ENCODE measurements around the gene TSPAN4. TPM values are rescaled to one million over a fixed set of nuclear protein-coding genes. Genes with fewer than 3 reads are reported as not detected.

The TSPAN4 gene
- total and polyA plus RNA-seq, 9 of the 15 experiments (the other 6 are each of a cell fraction or from before 2014, with no cell fraction given), result 0.07 to 31.0 (median 15.7) TPM

- TF ChIP-seq EZH2 (IDR thresholded peaks at IDR 0.05; ENCODE audit: borderline replicate concordance, low read depth, low read length), result no peak
- no peak for TF ChIP-seq MEF2D (tag; conservative IDR thresholded peaks at IDR 0.05; ENCODE audit: low read depth)
- peak; percentile 93 for TF ChIP-seq EP400 (IDR thresholded peaks at IDR 0.05)
- no peak for TF ChIP-seq NBN (IDR thresholded peaks at IDR 0.05; ENCODE audit: low read depth)
- TF ChIP-seq POLR3G (IDR thresholded peaks at IDR 0.05; ENCODE audit: extremely low read depth, insufficient read length, insufficient replicate concordance), result no peak
- TF ChIP-seq BDP1 (IDR thresholded peaks at IDR 0.05; ENCODE audit: insufficient read depth, insufficient read length), result no peak
- TF ChIP-seq STAT6 (CRISPR knock-in tag; IDR thresholded peaks at IDR 0.05), result no peak
- no peak for TF ChIP-seq EGR1 (conservative IDR thresholded peaks at IDR 0.05)
- TF ChIP-seq TAL1 (IDR thresholded peaks at IDR 0.05), result no peak
- TF ChIP-seq HCFC1 (IDR thresholded peaks at IDR 0.05; ENCODE audit: low read depth, low read length), result no peak
- peak; percentile 39 for TF ChIP-seq TAF1 (IDR thresholded peaks at IDR 0.05; ENCODE audit: control insufficient read depth, extremely low read depth, insufficient read depth, low read length, severe bottlenecking)
- TF ChIP-seq CBFA2T2 (conservative IDR thresholded peaks at IDR 0.05), result no peak
- no peak for TF ChIP-seq PBX2 (CRISPR knock-in tag; IDR thresholded peaks at IDR 0.05; ENCODE audit: low read depth)
- TF ChIP-seq PBX2 (tag; conservative IDR thresholded peaks at IDR 0.05; ENCODE audit: low read depth), result no peak
- no peak for TF ChIP-seq ZFPM2 (CRISPR knock-in tag; IDR thresholded peaks at IDR 0.05)
- TF ChIP-seq ATF4 (CRISPR knock-in tag; IDR thresholded peaks at IDR 0.05), result no peak
- TF ChIP-seq ELF2 (CRISPR knock-in tag; IDR thresholded peaks at IDR 0.05), result no peak
Observed at GRCh38 chr11:827146-827896, 15.3 kb upstream of the TSPAN4 start (continued).

Data from K562 (cell line).